PC-3 (cell line): ENCODE results near the gene GLRX5. TPM values are rescaled to one million over a fixed set of nuclear protein-coding genes. Genes with fewer than 3 reads are reported as not detected.

Experiments used
- ATAC-seq: fragments of 200-7000 bp; cut with Tn5 transposase; 2 replicates; pipeline ENCODE4 v1.9.1; 2020; ENCODE audit warnings: mild to moderate bottlenecking, moderate library complexity
- BruUV-seq: library from RNA; stranded (reverse); fragments of 400-500 nt; replicated peaks from 2 replicates; lab custom pipeline; 2021; lab: Mats Ljungman, UMichigan
- CTCF ChIA-PET: fragments of 300-600 bp; sonication (Branson Sonifier 250); formaldehyde crosslinking; loops from one replicate; lab custom pipeline; 2022; ENCODE audit warnings: antibody characterized with exemption; lab: Charles Lee
- POLR2A ChIA-PET: fragments of 300-600 bp; sonication (Branson Sonifier 250); formaldehyde crosslinking; loops from one replicate; lab custom pipeline; 2022; ENCODE audit warnings: antibody characterized with exemption; ENCODE audit not compliant: unreplicated experiment; lab: Charles Lee
- DNase-seq: peaks from one replicate; pipeline ENCODE4 v3.0.0-alpha.2; 2015
- H2AFZ ChIP-seq: fragments of 300-600 bp; sonication (generic); 2 replicates; pipeline ENCODE4 v1.6.0; 2016; ENCODE audit warnings: antibody characterized with exemption, low read length
- H3F3A ChIP-seq: fragments of 300-600 bp; sonication (generic); one replicate; pipeline ENCODE4 v1.6.0; 2017; ENCODE audit warnings: antibody characterized with exemption, low read length, control low read depth, mild to moderate bottlenecking; ENCODE audit not compliant: unreplicated experiment
- H3K27ac ChIP-seq: fragments of 300-600 bp; sonication (generic); 2 replicates; pipeline ENCODE4 v1.5.1; 2016; ENCODE audit warnings: mild to moderate bottlenecking, low read length
- H3K27me3 ChIP-seq: fragments of 300-600 bp; sonication (generic); 2 replicates; pipeline ENCODE4 v1.6.1; 2016; ENCODE audit warnings: low read length, mixed read lengths
- H3K36me3 ChIP-seq: fragments of 300-600 bp; sonication (generic); 2 replicates; pipeline ENCODE4 v1.6.1; 2016; ENCODE audit warnings: low read depth, mixed run types, low read length, mixed read lengths
- H3K4me1 ChIP-seq: fragments of 300-600 bp; sonication (generic); 2 replicates; pipeline ENCODE4 v1.5.1; 2016; ENCODE audit warnings: low read length; ENCODE audit not compliant: insufficient read depth
- H3K4me2 ChIP-seq: fragments of 300-600 bp; sonication (generic); 2 replicates; pipeline ENCODE4 v1.6.0; 2016; ENCODE audit warnings: low read length
- H3K4me3 ChIP-seq: fragments of 300-600 bp; sonication (generic); 2 replicates; pipeline ENCODE4 v1.5.1; 2016; ENCODE audit warnings: mild to moderate bottlenecking, low read length, mixed read lengths
- H3K79me2 ChIP-seq: fragments of 300-600 bp; sonication (generic); 2 replicates; pipeline ENCODE4 v1.6.1; 2017; ENCODE audit warnings: low read length, mixed read lengths
- H3K9ac ChIP-seq: fragments of 300-600 bp; sonication (generic); 2 replicates; pipeline ENCODE4 v1.6.0; 2016; ENCODE audit warnings: mild to moderate bottlenecking, low read length
- H3K9me2 ChIP-seq: fragments of 300-600 bp; sonication (generic); replicated peaks from 2 replicates; pipeline ENCODE4 v1.6.1; 2016; ENCODE audit warnings: mixed run types, low read length, mixed read lengths
- H3K9me3 ChIP-seq: fragments of 300-600 bp; sonication (generic); 2 replicates; pipeline ENCODE4 v1.6.1; 2016; ENCODE audit warnings: low read length, mixed read lengths
- H4K20me1 ChIP-seq: fragments of 300-600 bp; sonication (generic); 2 replicates; pipeline ENCODE4 v1.6.1; 2016; ENCODE audit warnings: low read length, mixed read lengths
- EZH2 ChIP-seq: fragments of 300-600 bp; sonication (generic); IDR thresholded peaks from one replicate; pipeline ENCODE4 v1.6.1; 2017; ENCODE audit warnings: antibody characterized with exemption, mild to moderate bottlenecking, low read length; ENCODE audit not compliant: unreplicated experiment
- EZH2phosphoT487 ChIP-seq: fragments of 300-600 bp; sonication (generic); IDR thresholded peaks from 2 replicates; pipeline ENCODE4 v1.6.1; 2018; ENCODE audit warnings: mild to moderate bottlenecking, antibody characterized with exemption, low read length, borderline replicate concordance
- intact Hi-C: fragments of 100-400 bp; cut with micrococcal nuclease; formaldehyde crosslinking; loops from 2 replicates; pipeline ENCODE4 v1.9.0; 2023
- total RNA-seq: library from RNA; depleted of rRNA; stranded (reverse); fragments of >200 nt; gene quantifications from 2 replicates; pipeline ENCODE4 v1.2.3, GENCODE V29; 2014
- TF ChIP-seq, protein P1 (sequence below): fragments of 300-600 bp; sonication (generic); conservative IDR thresholded peaks from 2 replicates; pipeline ENCODE4 v1.5.1; 2017; ENCODE audit warnings: antibody characterized with exemption, low read depth, mild to moderate bottlenecking, low read length

GLRX5 gene
- total RNA-seq, 1 experiment from 2014 or later, result 60.0 TPM

- ATAC-seq (peak; percentile 58), DNase-seq (peak; percentile 40)
- Histone ChIP-seq H3K4me3 (peak overlapping the region; percentile 75), H2AFZ (peak overlapping the region; percentile 91), H3K9me2 (no peaks in the 10 kb centered on the region), H3K9ac (peak overlapping the region; percentile 47), H3K27me3 (no peaks in the 10 kb centered on the region), H3K9me3 (no peaks in the 10 kb centered on the region), H3F3A (no peaks in the 10 kb centered on the region), H3K4me2 (peak overlapping the region; percentile 97), H3K36me3 (no peaks in the 10 kb centered on the region), H3K27ac (no peak overlapping the region), H3K79me2 (no peaks in the 10 kb centered on the region), H4K20me1 (no peaks in the 10 kb centered on the region), H3K4me1 (peaks cover 20% of the 10 kb centered on the region)
- intact Hi-C loops, result no loop called here
- TF ChIP-seq EZH2phosphoT487, result no peak
- TF ChIP-seq, protein P1, sequence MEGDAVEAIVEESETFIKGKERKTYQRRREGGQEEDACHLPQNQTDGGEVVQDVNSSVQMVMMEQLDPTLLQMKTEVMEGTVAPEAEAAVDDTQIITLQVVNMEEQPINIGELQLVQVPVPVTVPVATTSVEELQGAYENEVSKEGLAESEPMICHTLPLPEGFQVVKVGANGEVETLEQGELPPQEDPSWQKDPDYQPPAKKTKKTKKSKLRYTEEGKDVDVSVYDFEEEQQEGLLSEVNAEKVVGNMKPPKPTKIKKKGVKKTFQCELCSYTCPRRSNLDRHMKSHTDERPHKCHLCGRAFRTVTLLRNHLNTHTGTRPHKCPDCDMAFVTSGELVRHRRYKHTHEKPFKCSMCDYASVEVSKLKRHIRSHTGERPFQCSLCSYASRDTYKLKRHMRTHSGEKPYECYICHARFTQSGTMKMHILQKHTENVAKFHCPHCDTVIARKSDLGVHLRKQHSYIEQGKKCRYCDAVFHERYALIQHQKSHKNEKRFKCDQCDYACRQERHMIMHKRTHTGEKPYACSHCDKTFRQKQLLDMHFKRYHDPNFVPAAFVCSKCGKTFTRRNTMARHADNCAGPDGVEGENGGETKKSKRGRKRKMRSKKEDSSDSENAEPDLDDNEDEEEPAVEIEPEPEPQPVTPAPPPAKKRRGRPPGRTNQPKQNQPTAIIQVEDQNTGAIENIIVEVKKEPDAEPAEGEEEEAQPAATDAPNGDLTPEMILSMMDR, result peak; percentile 31; the same call in 1 of the 2 replicates
- ChIA-PET CTCF (interaction anchor here (0.6 kb wide), 1 partner anchor 63 kb away, joined by 3 read pairs; no protein-coding TSS in a partner anchor), POLR2A (no interaction called here)
- BruUV-seq, result TSS peak; percentile 22
Observed at GRCh38 chr14:95515596-95516552, 19.0 kb upstream of the GLRX5 start.

- H3K27me3 ChIP-seq, result no peaks in the 10 kb centered on the region
- H4K20me1 ChIP-seq, result no peaks in the 10 kb centered on the region
- TF ChIP-seq EZH2phosphoT487 (no peak), EZH2 (no peak)
- TF ChIP-seq, protein P1, result no peak
- CTCF ChIA-PET, result interaction anchor here (0.6 kb wide), 2 partner anchors 64 to 71 kb away, joined by 3 read pairs; no protein-coding TSS in a partner anchor
- peaks cover 20% of the 10 kb centered on the region for H3K4me1 ChIP-seq
- peak within 1 kb of the TSS; percentile 97 for H3K4me2 ChIP-seq
- H3K79me2 ChIP-seq, result no peaks in the 10 kb centered on the region
- H3K36me3 ChIP-seq, result no peaks in the 10 kb centered on the region
- H3F3A ChIP-seq, result no peaks in the 10 kb centered on the region
- ATAC-seq (peak; percentile 75), DNase-seq (peak; percentile 45)
- no peaks in the 10 kb centered on the region for H3K9me3 ChIP-seq
- peak within 1 kb of the TSS; percentile 47 for H3K9ac ChIP-seq
- no peak within 1 kb of the TSS for H3K27ac ChIP-seq
- peak within 1 kb of the TSS; percentile 91 for H2AFZ ChIP-seq
- H3K4me3 ChIP-seq, result peak within 1 kb of the TSS; percentile 75
- H3K9me2 ChIP-seq, result no peaks in the 10 kb centered on the region
- intact Hi-C loops, result no loop called here
- BruUV-seq, result no TSS peak
- POLR2A ChIA-PET, result interaction anchor here (0.5 kb wide), 1 partner anchor 24 kb away, joined by 3 read pairs; no protein-coding TSS in a partner anchor
Observed at GRCh38 chr14:95516554-95517181, 18.2 kb upstream of the GLRX5 start, which contains the start of gene SYNE3. SYNE3 (minus strand) TSS chr14:95516650; CDS start chr14:95475821, 40,829 bp downstream.
